ENCODE results near the gene RANBP3. TPM values are rescaled to one million over a fixed set of nuclear protein-coding genes. Genes with fewer than 3 reads are reported as not detected.

The RANBP3 gene
- total RNA-seq, 1 experiment from 2014 or later, result 62.4 TPM

- H3K27me3 ChIP-seq (ENCODE audit: insufficient read depth, low read length), result no peaks in the 10 kb centered on the region
- no peaks in the 10 kb centered on the region for H3K9me3 ChIP-seq (ENCODE audit: control insufficient read depth in 1 of 2, insufficient read depth in 1 of 2, low read depth in 1 of 2, low read length in 2 of 2)
- no peaks in the 10 kb centered on the region for H3K9me2 ChIP-seq (ENCODE audit: insufficient read depth)
- POLR2A ChIA-PET, result no interaction called here
- no peak for TF ChIP-seq CEBPB (IDR thresholded peaks at IDR 0.05; ENCODE audit: low read depth)
- no peak for TF ChIP-seq EGR1 (IDR thresholded peaks at IDR 0.05; ENCODE audit: low read depth)
- no peak for TF ChIP-seq TCF7L2 (IDR thresholded peaks at IDR 0.05; ENCODE audit: borderline replicate concordance, extremely low read depth, insufficient read depth, insufficient read length)
- TF ChIP-seq RAD21 (IDR thresholded peaks at IDR 0.05; ENCODE audit: low read depth), result no peak
- no peak for TF ChIP-seq YY1 (IDR thresholded peaks at IDR 0.05; ENCODE audit: extremely low read depth, insufficient replicate concordance, low read depth, low read length)
- no peak for TF ChIP-seq SIN3A (IDR thresholded peaks at IDR 0.05; ENCODE audit: low read depth)
- TF ChIP-seq SRF (IDR thresholded peaks at IDR 0.05; ENCODE audit: low read depth), result no peak
- no peak for TF ChIP-seq ZFX (IDR thresholded peaks at IDR 0.05)
- TF ChIP-seq POLR2AphosphoS5 (IDR thresholded peaks at IDR 0.05; ENCODE audit: low read depth, low read length), result no peak
- DNase-seq (ENCODE audit: low read depth, low spot score) (no peak), ATAC-seq (no peak)
- H3K4me3 ChIP-seq (replicated peaks in 1 of 2; ENCODE audit: low read depth in 1 of 2, low read length in 2 of 2), result no peak overlapping the region
- H2AFZ ChIP-seq (ENCODE audit: low read depth, low read length, poor library complexity, severe bottlenecking), result no peak overlapping the region
- no peak overlapping the region for H3K9ac ChIP-seq (ENCODE audit: low read length)
- H4K20me1 ChIP-seq (ENCODE audit: insufficient read depth), result no peaks in the 10 kb centered on the region
- RAD21 ChIA-PET (ENCODE audit: low non-redundant PET in 1 of 2, low total read pairs in 2 of 2, uncharacterized antibody in 2 of 2, unreplicated experiment in 2 of 2), result no interaction called here
- no peaks in the 10 kb centered on the region for H3K36me3 ChIP-seq (ENCODE audit: control insufficient read depth in 1 of 2, insufficient read depth in 2 of 2, low read length in 2 of 2)
- H3K4me2 ChIP-seq (ENCODE audit: low read length), result no peak overlapping the region
- intact Hi-C loops (cut with micrococcal nuclease), result no loop called here
- BruUV-seq (replicated peaks), result no TSS peak
- H3K27ac ChIP-seq (ENCODE audit: low read depth, low read length), result no peak overlapping the region
- H3K4me1 ChIP-seq (ENCODE audit: control insufficient read depth in 1 of 2, insufficient read depth in 2 of 2, low read length in 2 of 2), result peaks cover 0 to 6% of the 10 kb centered on the region in 2 experiments; a peak in 1 of 4 replicates
- no peaks in the 10 kb centered on the region for H3K79me2 ChIP-seq (ENCODE audit: insufficient read depth, low read length)
- CTCF ChIA-PET, result no interaction called here
These were observed 15.9 kb upstream of the RANBP3 start for GRCh38 chr19:5993648-5994358.

GRCh38 chr19:5993201-5993600 is 15.3 kb upstream of the RANBP3 start:
- BruUV-seq (replicated peaks), result no TSS peak
- Histone ChIP-seq H3K27me3 (ENCODE audit: insufficient read depth, low read length) (no peaks in the 10 kb centered on the region), H3K9me3 (ENCODE audit: control insufficient read depth in 1 of 2, insufficient read depth in 1 of 2, low read depth in 1 of 2, low read length in 2 of 2) (no peaks in the 10 kb centered on the region), H3K27ac (ENCODE audit: low read depth, low read length) (no peak overlapping the region), H2AFZ (ENCODE audit: low read depth, low read length, poor library complexity, severe bottlenecking) (no peak overlapping the region), H3K79me2 (ENCODE audit: insufficient read depth, low read length) (no peaks in the 10 kb centered on the region), H3K4me1 (ENCODE audit: control insufficient read depth in 1 of 2, insufficient read depth in 2 of 2, low read length in 2 of 2) (peaks cover 0 to 6% of the 10 kb centered on the region in 2 experiments; a peak in 1 of 4 replicates), H3K36me3 (ENCODE audit: control insufficient read depth in 1 of 2, insufficient read depth in 2 of 2, low read length in 2 of 2) (no peaks in the 10 kb centered on the region), H3K9ac (ENCODE audit: low read length) (no peak overlapping the region), H3K4me3 (replicated peaks in 1 of 2; ENCODE audit: low read depth in 1 of 2, low read length in 2 of 2) (no peak overlapping the region), H3K4me2 (ENCODE audit: low read length) (no peak overlapping the region), H4K20me1 (ENCODE audit: insufficient read depth) (no peaks in the 10 kb centered on the region), H3K9me2 (ENCODE audit: insufficient read depth) (no peaks in the 10 kb centered on the region)
- RAD21 ChIA-PET (ENCODE audit: low non-redundant PET in 1 of 2, low total read pairs in 2 of 2, uncharacterized antibody in 2 of 2, unreplicated experiment in 2 of 2), result no interaction called here
- POLR2A ChIA-PET, result no interaction called here
- CTCF ChIA-PET, result no interaction called here
- intact Hi-C loops (cut with micrococcal nuclease), result no loop called here
- ATAC-seq (no peak), DNase-seq (ENCODE audit: low read depth, low spot score) (no peak)
- no peak for TF ChIP-seq YY1 (IDR thresholded peaks at IDR 0.05; ENCODE audit: extremely low read depth, insufficient replicate concordance, low read depth, low read length)
- no peak for TF ChIP-seq SRF (IDR thresholded peaks at IDR 0.05; ENCODE audit: low read depth)
- TF ChIP-seq ELF1 (IDR thresholded peaks at IDR 0.05; ENCODE audit: borderline replicate concordance, low read depth), result no peak
- TF ChIP-seq CTCF (IDR thresholded peaks at IDR 0.05 in 2 of 3, conservative IDR thresholded peaks at IDR 0.05 in 1 of 3; ENCODE audit: borderline replicate concordance in 1 of 3, insufficient read depth in 1 of 3, low read depth in 2 of 3, low read length in 2 of 3), result no peak
- no peak for TF ChIP-seq EGR1 (IDR thresholded peaks at IDR 0.05; ENCODE audit: low read depth)
- no peak for TF ChIP-seq FOSL1 (IDR thresholded peaks at IDR 0.05; ENCODE audit: low read depth)
- no peak for TF ChIP-seq POLR2A (IDR thresholded peaks at IDR 0.05; ENCODE audit: borderline replicate concordance, extremely low read depth, insufficient read depth, insufficient read length)
- TF ChIP-seq REST (IDR thresholded peaks at IDR 0.05; ENCODE audit: low read depth), result no peak
- TF ChIP-seq CBX3 (IDR thresholded peaks at IDR 0.05; ENCODE audit: low read depth), result no peak
- no peak for TF ChIP-seq ZFX (IDR thresholded peaks at IDR 0.05)
- no peak for TF ChIP-seq CEBPB (IDR thresholded peaks at IDR 0.05; ENCODE audit: low read depth)
- no peak for TF ChIP-seq RAD21 (IDR thresholded peaks at IDR 0.05; ENCODE audit: low read depth)

All from HCT116 (cell line).